ENCODE results near the gene GORASP2.
A peak's percentile ranks its signal among the peaks of the same experiment; 100 is the strongest.

Gene GORASP2

DNA sequence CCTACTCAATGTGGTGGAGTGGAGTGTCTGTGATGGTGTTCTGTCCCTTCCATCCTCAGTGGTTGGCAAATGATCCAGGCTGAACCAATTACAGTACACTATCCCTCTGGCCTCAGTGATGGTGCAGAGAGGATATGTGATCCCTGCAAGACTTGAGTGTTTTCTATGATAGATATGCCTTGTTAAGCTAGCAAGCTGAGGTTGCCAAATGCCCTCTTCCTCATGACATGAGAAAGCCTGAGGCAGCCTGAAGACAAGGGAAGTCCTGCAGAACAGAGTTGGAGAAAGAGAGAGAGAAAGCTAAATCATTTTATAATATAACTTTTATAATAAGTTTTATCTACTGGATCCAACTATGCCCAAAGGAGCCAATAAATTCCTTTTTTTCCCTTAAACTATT, 41.6 kb upstream of the GORASP2 start:
- TF ChIP-seq, protein P1, sequence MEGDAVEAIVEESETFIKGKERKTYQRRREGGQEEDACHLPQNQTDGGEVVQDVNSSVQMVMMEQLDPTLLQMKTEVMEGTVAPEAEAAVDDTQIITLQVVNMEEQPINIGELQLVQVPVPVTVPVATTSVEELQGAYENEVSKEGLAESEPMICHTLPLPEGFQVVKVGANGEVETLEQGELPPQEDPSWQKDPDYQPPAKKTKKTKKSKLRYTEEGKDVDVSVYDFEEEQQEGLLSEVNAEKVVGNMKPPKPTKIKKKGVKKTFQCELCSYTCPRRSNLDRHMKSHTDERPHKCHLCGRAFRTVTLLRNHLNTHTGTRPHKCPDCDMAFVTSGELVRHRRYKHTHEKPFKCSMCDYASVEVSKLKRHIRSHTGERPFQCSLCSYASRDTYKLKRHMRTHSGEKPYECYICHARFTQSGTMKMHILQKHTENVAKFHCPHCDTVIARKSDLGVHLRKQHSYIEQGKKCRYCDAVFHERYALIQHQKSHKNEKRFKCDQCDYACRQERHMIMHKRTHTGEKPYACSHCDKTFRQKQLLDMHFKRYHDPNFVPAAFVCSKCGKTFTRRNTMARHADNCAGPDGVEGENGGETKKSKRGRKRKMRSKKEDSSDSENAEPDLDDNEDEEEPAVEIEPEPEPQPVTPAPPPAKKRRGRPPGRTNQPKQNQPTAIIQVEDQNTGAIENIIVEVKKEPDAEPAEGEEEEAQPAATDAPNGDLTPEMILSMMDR (IDR thresholded peaks at IDR 0.05; ENCODE audit: low read depth, low read length, missing control alignments), result no peak
- in situ Hi-C loops (cut with HindIII; ENCODE audit: low sequenced_read_pairs), result no loop called here
- DNase-seq (ENCODE audit: low read depth), result no peak
- no peak overlapping the region for H3K4me3 ChIP-seq (ENCODE audit: low read depth, low read length)

DNA sequence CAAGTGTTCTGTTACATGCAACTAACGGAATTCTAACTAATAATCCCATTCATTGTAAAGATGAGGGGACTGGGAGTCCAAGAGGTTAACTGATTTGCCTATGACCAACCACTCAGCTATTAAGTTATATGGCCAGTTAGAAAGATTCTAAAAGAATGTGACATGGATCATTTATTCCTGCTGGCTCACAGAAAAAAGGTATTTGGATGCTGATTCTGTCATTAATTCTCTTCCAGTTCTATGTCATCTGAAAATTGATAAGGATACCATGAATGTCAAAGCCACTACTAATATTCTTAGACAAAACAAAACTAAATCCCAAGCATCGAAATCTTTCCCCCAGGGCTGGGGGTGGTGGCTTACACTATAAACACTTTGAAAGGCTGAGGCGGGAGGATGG, 41.2 kb upstream of the GORASP2 start:
- TF ChIP-seq, protein P1 (IDR thresholded peaks at IDR 0.05; ENCODE audit: low read depth, low read length, missing control alignments), result no peak
- H3K4me3 ChIP-seq (ENCODE audit: low read depth, low read length), result no peak overlapping the region
- DNase-seq (ENCODE audit: low read depth), result no peak
- in situ Hi-C loops (cut with HindIII; ENCODE audit: low sequenced_read_pairs), result no loop called here

DNA sequence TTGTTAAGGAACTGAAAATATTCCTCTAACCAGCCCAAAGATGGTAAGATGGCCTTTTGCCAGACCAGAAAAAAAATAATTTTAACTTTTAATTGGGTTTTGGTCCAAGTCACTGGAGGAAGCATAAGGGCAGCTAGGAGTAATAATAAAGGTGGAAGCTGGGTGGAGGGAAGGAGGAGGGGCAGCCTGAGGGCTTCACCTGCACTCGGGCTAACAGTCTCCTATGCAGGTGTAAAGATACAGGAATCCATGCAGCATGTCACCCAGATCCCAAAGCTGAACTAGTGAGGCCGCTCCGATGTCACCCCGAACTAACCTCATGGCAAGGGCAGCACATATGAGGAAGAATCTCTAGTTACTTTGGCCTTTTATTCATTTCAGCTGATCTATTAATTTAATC, 37.2 kb upstream of the GORASP2 start:
- H3K4me3 ChIP-seq (ENCODE audit: low read depth, low read length), result no peak overlapping the region
- TF ChIP-seq, protein P1 (IDR thresholded peaks at IDR 0.05; ENCODE audit: low read depth, low read length, missing control alignments), result no peak
- in situ Hi-C loops (cut with HindIII; ENCODE audit: low sequenced_read_pairs), result no loop called here
- no peak for DNase-seq (ENCODE audit: low read depth)

DNA sequence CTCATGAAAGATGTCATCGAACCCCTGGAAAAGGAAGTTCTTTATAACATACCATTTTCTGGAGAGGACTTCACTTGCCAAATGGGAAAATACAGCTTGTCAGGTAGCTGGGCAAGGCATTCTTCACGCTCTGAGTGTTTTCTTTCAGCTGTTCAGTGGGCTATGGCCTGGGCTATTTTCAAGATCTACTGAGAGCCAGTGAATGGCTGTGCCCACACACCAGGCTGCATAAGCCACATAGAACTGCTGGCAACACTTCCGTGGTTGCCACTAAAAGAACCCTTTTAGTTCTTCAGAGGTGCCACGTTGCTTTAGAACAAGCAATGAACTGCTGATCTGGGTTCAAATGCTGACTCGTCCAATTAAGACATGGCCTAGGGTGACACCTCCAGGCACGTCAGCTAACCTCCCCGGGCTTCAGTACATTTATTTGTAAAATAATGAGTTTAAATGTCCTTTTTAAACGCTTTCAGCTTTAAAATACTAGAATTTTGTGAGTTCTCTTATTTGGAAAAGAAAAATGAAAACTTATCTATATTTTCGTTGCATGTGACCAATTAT, 36.6 kb upstream of the GORASP2 start:
- DNase-seq (ENCODE audit: low read depth), result no peak
- TF ChIP-seq, protein P1 (IDR thresholded peaks at IDR 0.05; ENCODE audit: low read depth, low read length, missing control alignments), result no peak
- H3K4me3 ChIP-seq (ENCODE audit: low read depth, low read length), result no peak overlapping the region
- in situ Hi-C loops (cut with HindIII; ENCODE audit: low sequenced_read_pairs), result no loop called here

DNA sequence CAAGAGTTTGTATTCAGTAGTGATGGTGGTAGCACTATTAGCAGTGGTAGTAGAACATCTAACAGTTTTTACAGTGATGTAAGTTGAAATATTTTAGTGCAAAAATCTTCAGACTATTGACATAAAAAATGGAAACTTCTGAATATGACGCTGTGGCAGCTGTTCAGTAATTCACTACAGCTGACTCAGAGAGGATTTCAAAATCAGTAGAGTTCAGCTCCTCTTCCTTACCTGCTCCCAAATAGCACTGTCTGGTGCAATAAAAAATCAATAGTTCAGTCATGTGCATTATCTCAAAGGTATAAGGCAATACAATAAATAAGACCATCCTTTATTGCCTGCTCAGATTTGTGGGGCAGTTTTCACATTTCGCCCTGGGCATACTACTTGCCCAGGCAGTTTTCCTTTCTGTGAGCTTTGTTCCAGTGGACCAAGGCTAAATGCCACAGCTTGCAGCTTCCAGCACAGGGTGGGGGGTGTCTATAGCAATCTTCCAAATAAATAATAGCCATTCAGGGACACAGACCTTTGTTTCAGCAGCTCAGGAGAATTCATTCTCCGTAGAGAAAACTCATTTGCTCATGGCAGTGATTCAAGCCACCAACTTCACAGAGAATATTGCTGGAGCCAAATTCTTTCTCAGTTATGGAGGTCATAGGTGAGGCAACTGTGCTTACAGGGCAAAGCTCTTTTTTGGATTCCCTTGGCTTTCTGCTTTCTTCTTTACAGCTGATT, 33.9 kb upstream of the GORASP2 start:
- H3K4me3 ChIP-seq (ENCODE audit: low read depth, low read length), result no peak overlapping the region
- peak; percentile 53 for DNase-seq (ENCODE audit: low read depth)
- in situ Hi-C loops (cut with HindIII; ENCODE audit: low sequenced_read_pairs), result no loop called here
- TF ChIP-seq, protein P1 (IDR thresholded peaks at IDR 0.05; ENCODE audit: low read depth, low read length, missing control alignments), result no peak

DNA sequence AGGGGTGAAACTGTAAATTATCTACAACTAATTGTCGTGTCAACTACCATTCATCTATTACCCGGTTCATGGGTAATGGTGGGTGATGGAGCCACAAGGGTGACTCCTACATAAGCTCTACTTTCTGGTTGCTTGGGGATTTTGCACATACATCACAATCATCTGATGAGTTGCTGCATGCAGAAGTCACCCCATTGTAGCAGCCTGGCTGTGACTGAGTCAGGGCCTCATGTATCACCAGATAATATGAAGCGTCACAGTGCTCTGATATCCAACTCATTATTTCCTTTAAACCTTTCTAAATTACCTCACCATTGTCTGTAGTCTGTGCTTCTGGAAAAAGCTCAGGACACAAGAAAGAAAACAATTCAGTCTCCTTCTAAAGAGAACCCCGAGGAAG, 32.4 kb upstream of the GORASP2 start:
- H3K4me3 ChIP-seq (ENCODE audit: low read depth, low read length), result no peak overlapping the region
- in situ Hi-C loops (cut with HindIII; ENCODE audit: low sequenced_read_pairs), result no loop called here
- TF ChIP-seq, protein P1 (IDR thresholded peaks at IDR 0.05; ENCODE audit: low read depth, low read length, missing control alignments), result no peak
- DNase-seq (ENCODE audit: low read depth), result no peak

All from astrocyte of the cerebellum (primary cell).